SK-N-SH (cell line): ENCODE measurements around the gene SMCO4. TPM values are rescaled to one million over a fixed set of nuclear protein-coding genes. Genes with fewer than 3 reads are reported as not detected.
"Not testable (repeated sequence)": the region's sequence is repeated elsewhere in the genome, so short reads cannot be mapped to it uniquely, and the experiment has no call there.

ENCODE experiments used
- CTCF ChIA-PET: fragments of 300-600, 350-600 bp; formaldehyde crosslinking; extraction: SDS; loops from one replicate; lab custom pipeline; 2021; lab: Yijun Ruan, JAX
- POLR2A ChIA-PET: fragments of 350-600 bp; sonication (Branson Sonifier 250); formaldehyde crosslinking; extraction: SDS; loops from one replicate; lab custom pipeline; 2020; ENCODE audit warnings: antibody characterized with exemption, inconsistent platforms; lab: Yijun Ruan, JAX
- DNase-seq: peaks from one replicate; pipeline ENCODE4 v3.0.0; 2012
- H2AFZ ChIP-seq: fragments of 200-600 bp; sonication (generic); 2 replicates; pipeline ENCODE4 v1.8.1; 2016; ENCODE audit warnings: antibody characterized with exemption, mild to moderate bottlenecking, low read depth
- H3F3A ChIP-seq: fragments of 200-600 bp; sonication (generic); replicated peaks from 2 replicates; pipeline ENCODE3; 2016; ENCODE audit warnings: antibody characterized with exemption, mild to moderate bottlenecking; ENCODE audit not compliant: insufficient read depth
- H3K27ac ChIP-seq, 2 experiments: fragments of 200-500 bp in 1 of 2; fragments of 200-600 bp in 1 of 2; sonication (Bioruptor generic) in 1 of 2; sonication (generic), shearing (Covaris generic) in 1 of 2; 2 replicates each; pipeline versions ENCODE4 v1.5.1 to v1.6.1; 2014 to 2016; ENCODE audit warnings: low read depth in 2 of 2, inconsistent platforms in 1 of 2, low read length in 1 of 2, mild to moderate bottlenecking in 1 of 2, mixed read lengths in 1 of 2
- H3K27me3 ChIP-seq: fragments of 200-600 bp; sonication (generic), shearing (Covaris generic); 2 replicates; pipeline ENCODE4 v1.6.1; 2016; ENCODE audit warnings: mixed run types; ENCODE audit not compliant: insufficient read depth
- H3K36me3 ChIP-seq, 2 experiments: fragments of 200-500 bp in 1 of 2; fragments of 200-600 bp in 1 of 2; sonication (Bioruptor generic) in 1 of 2; sonication (generic) in 1 of 2; replicated peaks in 1 of 2; 2 replicates each; pipeline versions ENCODE3 to v1.5.1; 2014 to 2016; ENCODE audit warnings: low read length in 1 of 2, mild to moderate bottlenecking in 1 of 2; ENCODE audit not compliant: insufficient read depth in 2 of 2, control insufficient read depth in 1 of 2
- H3K4me1 ChIP-seq, 2 experiments: fragments of 200-500 bp in 1 of 2; fragments of 200-600 bp in 1 of 2; sonication (Bioruptor generic) in 1 of 2; sonication (generic), shearing (Covaris generic) in 1 of 2; 2 replicates each; pipeline versions ENCODE4 v1.5.1 to v1.6.1; 2014 to 2016; ENCODE audit warnings: low read depth in 1 of 2, low read length in 1 of 2, mixed run types in 1 of 2; ENCODE audit not compliant: insufficient read depth in 2 of 2, control insufficient read depth in 1 of 2
- H3K4me2 ChIP-seq: fragments of 200-600 bp; sonication (generic), shearing (Covaris generic); 2 replicates; pipeline ENCODE4 v1.6.1; 2017; ENCODE audit warnings: mixed run types
- H3K4me3 ChIP-seq, 2 experiments: fragments of 200-500 bp in 1 of 2; fragments of 200-600 bp in 1 of 2; sonication (Bioruptor generic) in 1 of 2; sonication (generic), shearing (Covaris generic) in 1 of 2; 2 replicates each; pipeline versions ENCODE4 v1.5.1 to v1.8.1; 2014 to 2016; ENCODE audit warnings: low read depth in 2 of 2, inconsistent platforms in 1 of 2, low read length in 1 of 2, mild to moderate bottlenecking in 1 of 2, mixed read lengths in 1 of 2, moderate library complexity in 1 of 2
- H3K79me2 ChIP-seq: fragments of 200-600 bp; sonication (generic); 2 replicates; pipeline ENCODE4 v1.8.1; 2017; ENCODE audit warnings: mild to moderate bottlenecking; ENCODE audit not compliant: insufficient read depth
- H3K9ac ChIP-seq: fragments of 200-600 bp; sonication (generic); 2 replicates; pipeline ENCODE4 v1.6.1; 2017; ENCODE audit warnings: mixed run types
- H3K9me2 ChIP-seq: fragments of 200-600 bp; sonication (generic); 2 replicates; pipeline ENCODE4 v1.6.1; 2017; ENCODE audit warnings: mixed run types
- H3K9me3 ChIP-seq: fragments of 200-600 bp; sonication (generic); 2 replicates; pipeline ENCODE4 v1.6.1; 2017; ENCODE audit warnings: mixed run types, mild to moderate bottlenecking, moderate library complexity
- H4K20me1 ChIP-seq: fragments of 200-600 bp; sonication (generic); 2 replicates; pipeline ENCODE4 v1.6.1; 2017; ENCODE audit warnings: mild to moderate bottlenecking, mixed run types; ENCODE audit not compliant: insufficient read depth
- FOXJ3 ChIP-seq: sonication (generic); formaldehyde crosslinking; IDR thresholded peaks from 2 replicates; pipeline ENCODE4 v1.5.1; 2020; ENCODE audit warnings: mild to moderate bottlenecking, missing genetic modification reagents
- GATA2 ChIP-seq: sonication (generic); formaldehyde crosslinking; IDR thresholded peaks from 2 replicates; pipeline ENCODE4 v1.5.0; 2020; ENCODE audit warnings: mild to moderate bottlenecking, missing genetic modification reagents
- NRF1 ChIP-seq: IDR thresholded peaks from 2 replicates; pipeline ENCODE4 v1.6.1; 2012; ENCODE audit warnings: low read depth, mild to moderate bottlenecking, low read length
- SMC3 ChIP-seq: IDR thresholded peaks from 2 replicates; pipeline ENCODE4 v1.6.1; 2012; ENCODE audit warnings: low read depth, low read length, improper control_type of control experiment
- WGBS: methylation state at CpG from one replicate; pipeline ENCODE4 v1.1.6; 2017; ENCODE audit warnings: low lambda C conversion rate; 5-methylcytosine and 5-hydroxymethylcytosine counted together
- polyA plus RNA-seq, 3 experiments: library from polyadenylated mRNA; depleted of rRNA; stranded (reverse); fragments of >200 nt; gene quantifications; 2 replicates each; pipeline ENCODE4 v1.2.3, GENCODE V29; 2012
- small RNA-seq, 7 experiments: library from RNA; depleted of rRNA; stranded (forward); fragments of <200 nt; gene quantifications; one replicate each; pipeline ENCODE3, GENCODE V24; 2012
- TF ChIP-seq, protein P1 (sequence below): IDR thresholded peaks from 2 replicates; pipeline ENCODE4 v1.4.0; 2012; ENCODE audit warnings: low read depth
- TF ChIP-seq, protein P2 (sequence below): fragments of 150-350 bp; IDR thresholded peaks from 2 replicates; pipeline ENCODE4 v1.6.1; 2016; ENCODE audit warnings: mild to moderate bottlenecking, low read depth, low read length

SMCO4 gene
- polyA plus RNA-seq, 1 of the 3 experiments (the other 2 are of a cell fraction), result 9.0 TPM

DNA sequence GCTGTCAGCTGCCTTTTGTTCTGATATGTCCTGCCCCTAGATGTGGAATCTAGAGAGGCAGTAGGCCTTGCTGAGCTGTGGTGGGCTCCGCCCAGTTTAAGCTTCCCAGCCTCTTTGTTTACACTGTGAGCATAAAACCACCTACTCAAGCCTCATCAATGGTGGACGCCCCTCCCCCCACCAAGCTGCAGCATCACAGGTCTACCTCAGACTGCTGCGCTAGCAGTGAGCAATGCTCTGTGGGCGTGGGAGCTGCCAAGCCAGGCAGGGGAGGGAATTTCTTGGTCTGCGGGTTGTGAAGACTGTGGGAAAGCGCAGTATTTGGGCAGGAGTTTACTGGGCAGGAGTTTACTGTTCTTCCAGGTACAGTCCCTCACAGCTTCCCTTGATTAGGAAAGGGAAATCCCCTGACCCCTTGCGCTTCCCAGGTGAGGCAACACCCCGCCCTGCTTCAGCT, 98.5 kb downstream of the SMCO4 start:
- no peak overlapping the region for H3K4me2 ChIP-seq
- no peaks in the 10 kb centered on the region for H3K36me3 ChIP-seq
- no peak overlapping the region for H3K27ac ChIP-seq
- no peaks in the 10 kb centered on the region for H3K4me1 ChIP-seq
- H3F3A ChIP-seq, result no peaks in the 10 kb centered on the region
- H3K9me3 ChIP-seq, result no peaks in the 10 kb centered on the region
- H3K27me3 ChIP-seq, result no peaks in the 10 kb centered on the region; the same call in 1 of the 2 replicates
- no peaks in the 10 kb centered on the region for H4K20me1 ChIP-seq
- ChIA-PET CTCF (no interaction called here), POLR2A (no interaction called here)
- H3K4me3 ChIP-seq, result no peak overlapping the region
- WGBS, result 33% methylated on average over 7 of the region's 8 CpGs
- no peaks in the 10 kb centered on the region for H3K9me2 ChIP-seq
- no peak for DNase-seq
- no peak for TF ChIP-seq GATA2 (CRISPR knock-in tag)
- TF ChIP-seq SMC3, result no peak
- TF ChIP-seq NRF1, result no peak
- TF ChIP-seq, protein P1, sequence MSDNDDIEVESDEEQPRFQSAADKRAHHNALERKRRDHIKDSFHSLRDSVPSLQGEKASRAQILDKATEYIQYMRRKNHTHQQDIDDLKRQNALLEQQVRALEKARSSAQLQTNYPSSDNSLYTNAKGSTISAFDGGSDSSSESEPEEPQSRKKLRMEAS, result no peak
- no peaks in the 10 kb centered on the region for H3K79me2 ChIP-seq
- H2AFZ ChIP-seq, result no peak overlapping the region
- H3K9ac ChIP-seq, result no peak overlapping the region

DNA sequence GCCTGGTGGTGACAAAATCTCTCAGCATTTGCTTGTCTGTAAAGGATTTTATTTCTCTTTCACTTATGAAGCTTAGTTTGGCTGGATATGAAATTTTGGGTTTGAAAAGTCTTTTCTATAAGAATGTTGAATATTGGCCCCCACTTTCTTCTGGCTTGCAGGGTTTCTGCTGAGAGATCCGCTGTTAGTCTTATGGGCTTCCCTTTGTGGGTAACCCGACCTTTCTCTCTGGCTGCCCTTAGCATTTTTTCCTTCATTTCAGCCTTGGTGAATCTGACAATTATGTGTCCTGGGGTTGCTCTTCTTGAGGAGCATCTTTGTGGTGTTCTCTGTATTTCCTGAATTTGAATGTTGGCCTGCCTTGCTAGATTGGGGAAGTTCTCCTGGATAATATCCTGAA, 100.0 kb downstream of the SMCO4 start:
- H3F3A ChIP-seq, H3K27ac ChIP-seq, H3K79me2 ChIP-seq, POLR2A ChIA-PET, H3K9ac ChIP-seq, H3K36me3 ChIP-seq, H3K4me1 ChIP-seq, H2AFZ ChIP-seq, DNase-seq, CTCF ChIA-PET, H3K27me3 ChIP-seq, H3K9me3 ChIP-seq, H4K20me1 ChIP-seq, H3K4me3 ChIP-seq, H3K4me2 ChIP-seq, H3K9me2 ChIP-seq: not testable (repeated sequence)
- 25% methylated on average over 2 of the region's 2 CpGs for WGBS

DNA sequence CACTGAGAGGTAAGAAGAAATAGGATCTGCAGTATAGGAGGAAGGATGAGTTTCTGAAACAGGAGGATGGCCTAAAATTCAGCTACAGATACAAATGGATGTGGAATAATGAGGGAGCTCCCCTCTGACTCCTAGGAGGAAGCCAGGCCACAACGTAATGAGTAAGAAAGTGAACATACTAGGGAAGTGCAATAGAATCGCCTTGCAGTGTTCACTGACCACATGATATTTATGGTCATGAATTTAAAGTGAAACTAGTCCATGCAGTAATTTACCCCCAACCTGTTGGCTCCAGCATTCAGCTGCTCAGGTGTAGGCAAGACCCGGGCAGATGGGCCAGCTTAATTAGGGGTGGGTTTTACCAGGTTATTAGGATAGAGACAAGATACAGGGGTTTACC, 110.9 kb downstream of the SMCO4 start:
- no peaks in the 10 kb centered on the region for H3F3A ChIP-seq
- no peak overlapping the region for H3K9ac ChIP-seq
- H3K9me2 ChIP-seq, result no peaks in the 10 kb centered on the region
- POLR2A ChIA-PET, result no interaction called here
- H3K9me3 ChIP-seq, result no peaks in the 10 kb centered on the region
- H3K79me2 ChIP-seq, result no peaks in the 10 kb centered on the region
- no peak overlapping the region for H3K4me2 ChIP-seq
- no peaks in the 10 kb centered on the region for H4K20me1 ChIP-seq
- 15% methylated on average over 3 of the region's 3 CpGs for WGBS
- CTCF ChIA-PET, result interaction anchor here (1.2 kb wide), 1 partner anchor 9 kb away, joined by 3 read pairs; no protein-coding TSS in a partner anchor
- no peaks in the 10 kb centered on the region for H3K4me1 ChIP-seq
- no peak overlapping the region for H2AFZ ChIP-seq
- H3K27me3 ChIP-seq, result no peaks in the 10 kb centered on the region
- no peak overlapping the region for H3K4me3 ChIP-seq
- no peak for DNase-seq
- no peaks in the 10 kb centered on the region for H3K36me3 ChIP-seq
- H3K27ac ChIP-seq, result no peak overlapping the region
- TF ChIP-seq, protein P2, sequence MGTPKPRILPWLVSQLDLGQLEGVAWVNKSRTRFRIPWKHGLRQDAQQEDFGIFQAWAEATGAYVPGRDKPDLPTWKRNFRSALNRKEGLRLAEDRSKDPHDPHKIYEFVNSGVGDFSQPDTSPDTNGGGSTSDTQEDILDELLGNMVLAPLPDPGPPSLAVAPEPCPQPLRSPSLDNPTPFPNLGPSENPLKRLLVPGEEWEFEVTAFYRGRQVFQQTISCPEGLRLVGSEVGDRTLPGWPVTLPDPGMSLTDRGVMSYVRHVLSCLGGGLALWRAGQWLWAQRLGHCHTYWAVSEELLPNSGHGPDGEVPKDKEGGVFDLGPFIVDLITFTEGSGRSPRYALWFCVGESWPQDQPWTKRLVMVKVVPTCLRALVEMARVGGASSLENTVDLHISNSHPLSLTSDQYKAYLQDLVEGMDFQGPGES, result no peak
- TF ChIP-seq FOXJ3 (CRISPR knock-in tag), result no peak
- TF ChIP-seq, all 33 proteins: peak for 0

Small RNAs within 50 kb of the gene (small RNA-seq; reads per million reads assigned to genes)
- 0 reads per million in 7 experiments for gene RN7SL223P

Other genes with a start within 250 kb of the SMCO4 start
- not detected in 2 replicates for gene DEUP1, start 212.6 kb downstream of the SMCO4 start, polyA plus RNA-seq (2012; rRNA removed)
- 4.3 and 6.0 TPM in 2 replicates for gene CEP295, start 118.3 kb upstream of the SMCO4 start, polyA plus RNA-seq (2012; rRNA removed)
- gene TAF1D, start 198.1 kb upstream of the SMCO4 start, polyA plus RNA-seq (2012; rRNA removed), result 56.7 and 76.9 TPM in 2 replicates
- gene C11orf54, start 198.3 kb upstream of the SMCO4 start, polyA plus RNA-seq (2012; rRNA removed), result 7.7 and 12.4 TPM in 2 replicates
- gene MED17, start 240.9 kb upstream of the SMCO4 start, polyA plus RNA-seq (2012; rRNA removed), result 19.3 and 19.9 TPM in 2 replicates